GDM1 (cell line): Measurements from ENCODE around the gene HSPA5.
A peak's percentile ranks its signal among the peaks of the same experiment; 100 is the strongest.

Experiments
- DNase-seq: peaks from one replicate; lab custom pipeline; 2025; lab: John Stamatoyannopoulos, UW

HSPA5 gene

GRCh38 chr9:125189361-125190289 lies 51.5 kb downstream of the HSPA5 start, which contains the start of gene PPP6C:
PPP6C (minus strand) TSS chr9:125189803; CDS start chr9:125189718, 85 bp downstream.
- peak; percentile 95 for DNase-seq

GRCh38 chr9:125189011-125189360 lies 52.2 kb downstream of the HSPA5 start:
- no peak for DNase-seq
